Gastrocnemius medialis (tissue), 4 donors: ENCODE results near the gene TYRO3. TPM values are rescaled to one million over a fixed set of nuclear protein-coding genes. Genes with fewer than 3 reads are reported as not detected.
A peak's percentile ranks its signal among the peaks of the same experiment; 100 is the strongest.

Experiments used
- ATAC-seq, 2 donors: fragments of 150-250 bp; one replicate each; pipeline ENCODE4 v1.9.1; 2016
- DNase-seq, 2 donors: peaks; one replicate each; pipeline ENCODE4 v3.0.0-alpha.2; 2019
- H3K27ac ChIP-seq, 4 donors: fragments of 200-600 bp; sonication (generic); 1 replicate in 1 of 4; 2 replicates in 3 of 4; pipeline ENCODE4 v1.5.1; 2016 to 2018; ENCODE audit warnings: mild to moderate bottlenecking in 2 of 4, moderate library complexity in 1 of 4
- H3K27me3 ChIP-seq, 3 donors: fragments of 200-600 bp; sonication (generic) in 2 of 3; 1 replicate in 1 of 3; 2 replicates in 2 of 3; pipeline versions ENCODE4 v1.5.1 to v1.6.0; 2016 to 2019; ENCODE audit warnings: mild to moderate bottlenecking in 1 of 3, moderate library complexity in 1 of 3
- H3K36me3 ChIP-seq, 2 donors: fragments of 200-600 bp; sonication (generic) in 1 of 2; one replicate each; pipeline ENCODE4 v1.5.1; 2017 to 2018
- H3K4me1 ChIP-seq, 2 donors: fragments of 200-600 bp; sonication (generic) in 1 of 2; one replicate each; pipeline ENCODE4 v1.5.1; 2016 to 2017; ENCODE audit warnings: mild to moderate bottlenecking in 2 of 2
- H3K4me3 ChIP-seq, 4 donors: fragments of 200-600 bp; sonication (generic) in 3 of 4; 1 replicate in 1 of 4; 2 replicates in 3 of 4; pipeline ENCODE4 v1.5.1; 2016 to 2019; ENCODE audit warnings: mild to moderate bottlenecking in 2 of 4
- H3K9me3 ChIP-seq, 3 donors: fragments of 200-600 bp; sonication (generic) in 2 of 3; 1 replicate in 1 of 3; 2 replicates in 2 of 3; pipeline ENCODE4 v1.5.1; 2016 to 2019
- CTCF ChIP-seq, 5 experiments: fragments of 450-650 bp in 3 of 5; fragments of 200-600 bp in 2 of 5; sonication (generic) in 2 of 5; IDR thresholded peaks in 4 of 5; conservative IDR thresholded peaks in 1 of 5; 1 replicate in 4 of 5; 2 replicates in 1 of 5; pipeline ENCODE4 v1.5.1; 2016 to 2019; ENCODE audit warnings: antibody characterized with exemption in 5 of 5, mild to moderate bottlenecking in 3 of 5, moderate library complexity in 3 of 5
- POLR2A ChIP-seq, 2 donors: fragments of 450-650 bp; IDR thresholded peaks; one replicate each; pipeline ENCODE4 v1.6.1; 2017; ENCODE audit warnings: antibody characterized with exemption in 2 of 2, mild to moderate bottlenecking in 2 of 2, moderate library complexity in 2 of 2
- in situ Hi-C, 4 donors: fragments of 200-750 bp; cut with MboI; loops; one replicate each; pipeline versions ENCODE4 v1.15.0 to v1.8.0; 2017; ENCODE audit warnings: low sequenced_read_pairs in 4 of 4
- intact Hi-C: fragments of 100-400 bp; cut with DNase I; formaldehyde crosslinking; loops from one replicate; pipeline ENCODE4 v1.15.1; 2023; ENCODE audit warnings: low total_unique reads
- total RNA-seq, 4 donors: library from RNA; depleted of rRNA; stranded (reverse); fragments of >200 nt; gene quantifications; one replicate each; pipeline versions ENCODE4 v1.1.0 to v1.2.3, GENCODE V29; 2016

TYRO3 gene
- total RNA-seq, 4 donors from 2014 or later: 1.6 to 4.4 (median 2.4) TPM

- TF ChIP-seq POLR2A (IDR thresholded peaks at IDR 0.05) (no peak), CTCF (IDR thresholded peaks at IDR 0.05 in 4 of 5, conservative IDR thresholded peaks at IDR 0.05 in 1 of 5) (no peak)
- Histone ChIP-seq H3K27ac (peak overlapping the region in 3 of 4 donors; percentile 87 to 89 (median 88)), H3K27me3 (no peaks in the 10 kb centered on the region), H3K36me3 (no peaks in the 10 kb centered on the region), H3K4me1 (peaks cover 0 to 3% of the 10 kb centered on the region in 2 donors), H3K4me3 (no peak overlapping the region), H3K9me3 (no peaks in the 10 kb centered on the region)
- ATAC-seq: no peak
- DNase-seq: no peak
- in situ Hi-C loops (loop anchor here in 1 of 4 donors (25.0 kb wide), 1 partner anchor 189 kb away; no protein-coding TSS in a partner anchor), intact Hi-C loops (loop anchor here (5.0 kb wide), 1 partner anchor 81 kb away; the partner anchor contains the start of gene RPAP1)
These were observed 63.9 kb downstream of the TYRO3 start for GRCh38 chr15:41622901-41623300.

- in situ Hi-C loops: no loop called here
- no peaks in the 10 kb centered on the region for H3K27me3 ChIP-seq
- peaks cover 0 to 3% of the 10 kb centered on the region in 2 donors for H3K4me1 ChIP-seq
- no peaks in the 10 kb centered on the region for H3K36me3 ChIP-seq
- ATAC-seq (no peak), DNase-seq (no peak)
- TF ChIP-seq POLR2A (IDR thresholded peaks at IDR 0.05): no peak
- no peak for TF ChIP-seq CTCF (IDR thresholded peaks at IDR 0.05 in 4 of 5, conservative IDR thresholded peaks at IDR 0.05 in 1 of 5)
- no peaks in the 10 kb centered on the region for H3K9me3 ChIP-seq
- no peak overlapping the region for H3K27ac ChIP-seq
- intact Hi-C loops: no loop called here
- no peak overlapping the region for H3K4me3 ChIP-seq
These were observed 68.2 kb downstream of the TYRO3 start for GRCh38 chr15:41627203-41627602.

GRCh38 chr15:41629463-41629862 lies 70.5 kb downstream of the TYRO3 start:
- H3K4me1 ChIP-seq: no peaks in the 10 kb centered on the region
- no peak overlapping the region for H3K27ac ChIP-seq
- DNase-seq: no peak
- H3K9me3 ChIP-seq: no peaks in the 10 kb centered on the region
- in situ Hi-C loops (no loop called here), intact Hi-C loops (no loop called here)
- no peak for ATAC-seq
- H3K36me3 ChIP-seq: no peaks in the 10 kb centered on the region
- H3K27me3 ChIP-seq: no peaks in the 10 kb centered on the region
- no peak overlapping the region for H3K4me3 ChIP-seq
- TF ChIP-seq POLR2A (IDR thresholded peaks at IDR 0.05) (no peak), CTCF (IDR thresholded peaks at IDR 0.05 in 4 of 5, conservative IDR thresholded peaks at IDR 0.05 in 1 of 5) (no peak)

GRCh38 chr15:41629883-41630282 lies 70.9 kb downstream of the TYRO3 start:
- H3K9me3 ChIP-seq: no peaks in the 10 kb centered on the region
- H3K36me3 ChIP-seq: no peaks in the 10 kb centered on the region
- in situ Hi-C loops (no loop called here), intact Hi-C loops (no loop called here)
- H3K4me3 ChIP-seq: no peak overlapping the region
- DNase-seq: no peak
- TF ChIP-seq CTCF (IDR thresholded peaks at IDR 0.05 in 4 of 5, conservative IDR thresholded peaks at IDR 0.05 in 1 of 5) (no peak), POLR2A (IDR thresholded peaks at IDR 0.05) (no peak)
- H3K4me1 ChIP-seq: no peaks in the 10 kb centered on the region
- ATAC-seq: no peak
- H3K27me3 ChIP-seq: no peaks in the 10 kb centered on the region
- no peak overlapping the region for H3K27ac ChIP-seq

GRCh38 chr15:41630616-41631217 lies 71.7 kb downstream of the TYRO3 start:
- Histone ChIP-seq H3K36me3 (no peaks in the 10 kb centered on the region), H3K4me1 (no peaks in the 10 kb centered on the region), H3K9me3 (no peaks in the 10 kb centered on the region), H3K27ac (no peak overlapping the region), H3K4me3 (no peak overlapping the region), H3K27me3 (no peaks in the 10 kb centered on the region)
- ATAC-seq (no peak), DNase-seq (no peak)
- intact Hi-C loops (no loop called here), in situ Hi-C loops (no loop called here)
- TF ChIP-seq POLR2A (IDR thresholded peaks at IDR 0.05): no peak
- TF ChIP-seq CTCF (IDR thresholded peaks at IDR 0.05 in 4 of 5, conservative IDR thresholded peaks at IDR 0.05 in 1 of 5): no peak
